HEK293 (cell line): Measurements from ENCODE around the gene ZDHHC14.

ENCODE experiments used
- CTCF ChIA-PET: fragments of 350-600 bp; formaldehyde crosslinking; extraction: SDS; loops from one replicate; lab custom pipeline; 2021; ENCODE audit warnings: antibody characterized with exemption; lab: Yijun Ruan, JAX
- POLR2A ChIA-PET: fragments of 300-600 bp; formaldehyde crosslinking; extraction: SDS; loops from one replicate; lab custom pipeline; 2020; ENCODE audit warnings: antibody characterized with exemption, inconsistent platforms; lab: Yijun Ruan, JAX
- H3K27ac ChIP-seq: fragments of 200-500 bp; sonication (Bioruptor generic); 2 replicates; pipeline ENCODE4 v1.5.1; 2014; ENCODE audit warnings: low read depth, low read length, control low read depth, inconsistent platforms; ENCODE audit errors: extremely low read depth
- H3K36me3 ChIP-seq, 2 experiments: fragments of 200-500 bp in 1 of 2; sonication (Bioruptor generic) in 1 of 2; 1 replicate in 1 of 2; 2 replicates in 1 of 2; pipeline ENCODE4 v1.5.1; 2014 to 2017; ENCODE audit warnings: inconsistent platforms in 2 of 2, low read length in 2 of 2; ENCODE audit not compliant: control insufficient read depth in 2 of 2, insufficient read depth in 1 of 2
- H3K4me1 ChIP-seq: fragments of 200-500 bp; sonication (Bioruptor generic); 2 replicates; pipeline ENCODE4 v1.5.1; 2014; ENCODE audit warnings: mild to moderate bottlenecking, low read length, inconsistent platforms; ENCODE audit not compliant: control insufficient read depth, insufficient read depth
- H3K4me3 ChIP-seq: 2 replicates; pipeline ENCODE4 v1.5.1; 2011; ENCODE audit warnings: low read depth, mild to moderate bottlenecking, control low read depth, low read length, moderate library complexity
- H3K9me3 ChIP-seq: fragments of 200-500 bp; sonication (Bioruptor generic); 2 replicates; pipeline ENCODE4 v1.5.1; 2014; ENCODE audit warnings: low read depth, low read length, inconsistent platforms; ENCODE audit not compliant: control insufficient read depth, insufficient read depth
- BCL11B ChIP-seq: fragments of 450-650 bp; formaldehyde crosslinking; IDR thresholded peaks from 2 replicates; pipeline ENCODE4 v1.5.1; 2016; ENCODE audit warnings: low read depth, missing biosample characterization, missing genetic modification characterization
- EGR2 ChIP-seq: fragments of 450-650 bp; formaldehyde crosslinking; IDR thresholded peaks from 2 replicates; pipeline ENCODE4 v1.5.1; 2016; ENCODE audit warnings: low read depth, missing biosample characterization, missing genetic modification characterization
- KLF16 ChIP-seq: fragments of 450-650 bp; formaldehyde crosslinking; IDR thresholded peaks from 2 replicates; pipeline ENCODE4 v1.5.1; 2017; ENCODE audit warnings: missing biosample characterization, missing genetic modification characterization
- PRDM1 ChIP-seq: fragments of 450-650 bp; formaldehyde crosslinking; IDR thresholded peaks from 2 replicates; pipeline ENCODE4; 2016; ENCODE audit warnings: missing biosample characterization, missing genetic modification characterization
- SP7 ChIP-seq: fragments of 450-650 bp; formaldehyde crosslinking; IDR thresholded peaks from 2 replicates; pipeline ENCODE4 v1.5.1; 2016; ENCODE audit warnings: missing biosample characterization, missing genetic modification characterization
- ZNF121 ChIP-seq: fragments of 450-650 bp; formaldehyde crosslinking; IDR thresholded peaks from 2 replicates; pipeline ENCODE4 v1.5.1; 2016; ENCODE audit warnings: missing biosample characterization, missing genetic modification characterization
- ZNF184 ChIP-seq: fragments of 450-650 bp; IDR thresholded peaks from 2 replicates; pipeline ENCODE4 v1.5.1; 2018; ENCODE audit warnings: missing biosample characterization, mild to moderate bottlenecking, missing genetic modification characterization
- ZNF248 ChIP-seq: fragments of 450-650 bp; formaldehyde crosslinking; IDR thresholded peaks from 2 replicates; pipeline ENCODE4 v1.5.1; 2017; ENCODE audit warnings: missing biosample characterization, missing genetic modification characterization
- ZNF26 ChIP-seq: fragments of 450-650 bp; formaldehyde crosslinking; IDR thresholded peaks from 2 replicates; pipeline ENCODE4 v1.5.1; 2016; ENCODE audit warnings: missing biosample characterization, missing genetic modification characterization
- ZNF280D ChIP-seq: fragments of 450-650 bp; formaldehyde crosslinking; IDR thresholded peaks from 2 replicates; pipeline ENCODE4 v1.5.1; 2016; ENCODE audit warnings: missing biosample characterization, missing genetic modification characterization
- ZNF292 ChIP-seq: fragments of 450-650 bp; formaldehyde crosslinking; IDR thresholded peaks from 2 replicates; pipeline ENCODE4 v1.5.1; 2016; ENCODE audit warnings: low read depth, missing biosample characterization, missing genetic modification characterization, borderline replicate concordance
- ZNF416 ChIP-seq: fragments of 450-650 bp; formaldehyde crosslinking; IDR thresholded peaks from 2 replicates; pipeline ENCODE4 v1.5.1; 2016; ENCODE audit warnings: missing biosample characterization, missing genetic modification characterization
- ZNF433 ChIP-seq: fragments of 450-650 bp; formaldehyde crosslinking; IDR thresholded peaks from 2 replicates; pipeline ENCODE4 v1.5.1; 2016; ENCODE audit warnings: missing biosample characterization, missing genetic modification characterization, low read depth
- ZNF530 ChIP-seq: fragments of 450-650 bp; formaldehyde crosslinking; IDR thresholded peaks from 2 replicates; pipeline ENCODE4 v1.5.1; 2016; ENCODE audit warnings: low read depth, missing biosample characterization, missing genetic modification characterization
- ZNF549 ChIP-seq: fragments of 450-650 bp; IDR thresholded peaks from 2 replicates; pipeline ENCODE4 v1.5.1; 2018; ENCODE audit warnings: missing biosample characterization, missing genetic modification characterization, mild to moderate bottlenecking, inconsistent platforms, moderate library complexity
- ZNF585B ChIP-seq: fragments of 450-650 bp; formaldehyde crosslinking; IDR thresholded peaks from 2 replicates; pipeline ENCODE4 v1.5.1; 2016; ENCODE audit warnings: missing biosample characterization, missing genetic modification characterization
- ZNF747 ChIP-seq: fragments of 450-650 bp; formaldehyde crosslinking; IDR thresholded peaks from 2 replicates; pipeline ENCODE4 v1.5.1; 2016; ENCODE audit warnings: missing biosample characterization, missing genetic modification characterization
- ZNF76 ChIP-seq: fragments of 450-650 bp; formaldehyde crosslinking; IDR thresholded peaks from 2 replicates; pipeline ENCODE4; 2016; ENCODE audit warnings: low read depth, missing biosample characterization, missing genetic modification characterization, borderline replicate concordance
- ZNF768 ChIP-seq: fragments of 450-650 bp; formaldehyde crosslinking; IDR thresholded peaks from 2 replicates; pipeline ENCODE4 v1.5.1; 2018; ENCODE audit warnings: missing biosample characterization, mild to moderate bottlenecking, missing genetic modification characterization
- ZNF776 ChIP-seq: fragments of 450-650 bp; formaldehyde crosslinking; IDR thresholded peaks from 2 replicates; pipeline ENCODE4 v1.5.0; 2017; ENCODE audit warnings: missing biosample characterization, missing genetic modification characterization, borderline replicate concordance
- ZNF791 ChIP-seq: fragments of 450-650 bp; formaldehyde crosslinking; IDR thresholded peaks from 2 replicates; pipeline ENCODE4 v1.5.1; 2016; ENCODE audit warnings: missing biosample characterization, missing genetic modification characterization
- ZNF837 ChIP-seq: fragments of 450-650 bp; formaldehyde crosslinking; IDR thresholded peaks from 2 replicates; pipeline ENCODE4 v1.5.1; 2016; ENCODE audit warnings: missing biosample characterization, missing genetic modification characterization
- ZSCAN30 ChIP-seq: fragments of 450-650 bp; IDR thresholded peaks from 2 replicates; pipeline ENCODE4 v1.5.1; 2018; ENCODE audit warnings: missing biosample characterization, mild to moderate bottlenecking, missing genetic modification characterization, moderate library complexity
- TF ChIP-seq, protein P1 (sequence below): fragments of 450-650 bp; formaldehyde crosslinking; IDR thresholded peaks from 2 replicates; pipeline ENCODE4 v1.5.1; 2016; ENCODE audit warnings: missing biosample characterization, missing genetic modification characterization
- TF ChIP-seq, protein P2 (sequence below): fragments of 450-650 bp; formaldehyde crosslinking; IDR thresholded peaks from 2 replicates; pipeline ENCODE4 v1.5.1; 2017; ENCODE audit warnings: missing biosample characterization, missing genetic modification characterization
- TF ChIP-seq, protein P3 (sequence below): fragments of 450-650 bp; formaldehyde crosslinking; IDR thresholded peaks from 2 replicates; pipeline ENCODE4 v1.5.1; 2017; ENCODE audit warnings: missing biosample characterization, missing genetic modification characterization

The ZDHHC14 gene

DNA sequence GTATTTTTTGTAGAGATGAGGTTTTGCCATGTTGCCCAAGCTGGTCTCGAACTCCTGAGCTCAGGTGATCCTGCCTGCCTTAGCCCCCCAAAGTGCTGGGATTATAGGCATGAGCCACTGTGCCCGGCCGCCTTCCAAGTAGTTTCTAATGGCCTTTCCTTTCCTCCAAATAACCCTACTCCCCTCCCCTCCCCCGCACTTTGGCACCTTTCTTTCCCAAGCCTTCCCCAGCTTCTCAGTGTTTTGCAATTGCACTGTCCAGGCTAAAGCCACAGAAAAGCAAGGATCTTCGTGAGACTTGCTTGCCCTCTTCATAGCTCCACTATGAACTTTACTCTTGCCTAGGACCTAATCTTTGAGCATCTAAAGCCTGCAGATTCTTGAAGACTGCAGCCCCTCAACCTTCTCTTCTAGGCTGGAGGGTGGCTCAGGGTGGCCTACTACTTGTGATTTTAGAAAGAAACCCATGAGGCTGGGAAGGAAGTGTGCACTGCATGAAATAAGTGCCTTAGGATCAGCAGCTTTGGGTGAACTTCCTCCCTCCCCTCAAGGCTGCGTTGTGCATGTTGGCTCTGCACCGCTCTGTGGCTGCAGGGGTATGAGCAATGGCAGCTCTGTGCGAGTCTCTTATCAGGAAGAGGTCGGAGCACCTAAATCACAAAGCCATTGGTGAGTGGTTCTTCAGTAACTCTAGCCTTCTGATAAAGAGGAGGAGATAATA is 289.6 kb downstream of the ZDHHC14 start:
- TF ChIP-seq ZNF776 (no peak), ZNF416 (tag by site-specific recombination) (no peak), BCL11B (no peak), ZNF747 (tag by site-specific recombination) (no peak), ZNF433 (tag by site-specific recombination) (no peak), PRDM1 (tag by site-specific recombination) (no peak), ZNF585B (tag by site-specific recombination) (no peak), ZNF768 (no peak), ZNF549 (tag by site-specific recombination) (no peak), ZNF248 (no peak), ZNF791 (tag by site-specific recombination) (no peak)
- no peaks in the 10 kb centered on the region for H3K9me3 ChIP-seq
- H3K36me3 ChIP-seq, result peaks cover 0 to 3% of the 10 kb centered on the region in 2 experiments; a peak in 1 of 3 replicates
- H3K4me1 ChIP-seq, result peaks cover 3% of the 10 kb centered on the region
- H3K27ac ChIP-seq, result no peak overlapping the region
- CTCF ChIA-PET, result interaction anchor here (0.6 to 6.6 kb wide), 9 partner anchors 14 to 462 kb away, joined by 3 to 66 read pairs (median 3); no protein-coding TSS in a partner anchor
- POLR2A ChIA-PET, result interaction anchor here (0.6 kb wide), 1 partner anchor 223 kb away, joined by 4 read pairs; no protein-coding TSS in a partner anchor
- H3K4me3 ChIP-seq, result no peak overlapping the region

- Histone ChIP-seq H3K36me3 (peaks cover 0 to 3% of the 10 kb centered on the region in 2 experiments; a peak in 1 of 3 replicates), H3K9me3 (no peaks in the 10 kb centered on the region), H3K4me1 (no peaks in the 10 kb centered on the region), H3K4me3 (no peak overlapping the region), H3K27ac (no peak overlapping the region)
- ChIA-PET POLR2A (interaction anchor here (0.7 kb wide), 1 partner anchor 282 kb away, joined by 3 read pairs; no protein-coding TSS in a partner anchor), CTCF (interaction anchor here (2.6 kb wide), 1 partner anchor 358 kb away, joined by 10 read pairs; no protein-coding TSS in a partner anchor)
- TF ChIP-seq ZNF76 (tag by site-specific recombination) (no peak), ZNF292 (no peak), ZNF837 (no peak), ZSCAN30 (tag by site-specific recombination) (no peak), KLF16 (no peak), ZNF121 (tag by site-specific recombination) (no peak), ZNF530 (tag by site-specific recombination) (no peak), ZNF184 (tag by site-specific recombination) (no peak), ZNF26 (tag by site-specific recombination) (no peak), EGR2 (tag by site-specific recombination) (no peak), ZNF280D (no peak), SP7 (tag by site-specific recombination) (no peak)
- TF ChIP-seq, protein P1, sequence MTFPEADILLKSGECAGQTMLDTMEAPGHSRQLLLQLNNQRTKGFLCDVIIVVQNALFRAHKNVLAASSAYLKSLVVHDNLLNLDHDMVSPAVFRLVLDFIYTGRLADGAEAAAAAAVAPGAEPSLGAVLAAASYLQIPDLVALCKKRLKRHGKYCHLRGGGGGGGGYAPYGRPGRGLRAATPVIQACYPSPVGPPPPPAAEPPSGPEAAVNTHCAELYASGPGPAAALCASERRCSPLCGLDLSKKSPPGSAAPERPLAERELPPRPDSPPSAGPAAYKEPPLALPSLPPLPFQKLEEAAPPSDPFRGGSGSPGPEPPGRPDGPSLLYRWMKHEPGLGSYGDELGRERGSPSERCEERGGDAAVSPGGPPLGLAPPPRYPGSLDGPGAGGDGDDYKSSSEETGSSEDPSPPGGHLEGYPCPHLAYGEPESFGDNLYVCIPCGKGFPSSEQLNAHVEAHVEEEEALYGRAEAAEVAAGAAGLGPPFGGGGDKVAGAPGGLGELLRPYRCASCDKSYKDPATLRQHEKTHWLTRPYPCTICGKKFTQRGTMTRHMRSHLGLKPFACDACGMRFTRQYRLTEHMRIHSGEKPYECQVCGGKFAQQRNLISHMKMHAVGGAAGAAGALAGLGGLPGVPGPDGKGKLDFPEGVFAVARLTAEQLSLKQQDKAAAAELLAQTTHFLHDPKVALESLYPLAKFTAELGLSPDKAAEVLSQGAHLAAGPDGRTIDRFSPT (tag by site-specific recombination), result no peak
- TF ChIP-seq, protein P2, sequence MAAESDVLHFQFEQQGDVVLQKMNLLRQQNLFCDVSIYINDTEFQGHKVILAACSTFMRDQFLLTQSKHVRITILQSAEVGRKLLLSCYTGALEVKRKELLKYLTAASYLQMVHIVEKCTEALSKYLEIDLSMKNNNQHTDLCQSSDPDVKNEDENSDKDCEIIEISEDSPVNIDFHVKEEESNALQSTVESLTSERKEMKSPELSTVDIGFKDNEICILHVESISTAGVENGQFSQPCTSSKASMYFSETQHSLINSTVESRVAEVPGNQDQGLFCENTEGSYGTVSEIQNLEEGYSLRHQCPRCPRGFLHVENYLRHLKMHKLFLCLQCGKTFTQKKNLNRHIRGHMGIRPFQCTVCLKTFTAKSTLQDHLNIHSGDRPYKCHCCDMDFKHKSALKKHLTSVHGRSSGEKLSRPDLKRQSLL (tag by site-specific recombination), result no peak
- TF ChIP-seq, protein P3, sequence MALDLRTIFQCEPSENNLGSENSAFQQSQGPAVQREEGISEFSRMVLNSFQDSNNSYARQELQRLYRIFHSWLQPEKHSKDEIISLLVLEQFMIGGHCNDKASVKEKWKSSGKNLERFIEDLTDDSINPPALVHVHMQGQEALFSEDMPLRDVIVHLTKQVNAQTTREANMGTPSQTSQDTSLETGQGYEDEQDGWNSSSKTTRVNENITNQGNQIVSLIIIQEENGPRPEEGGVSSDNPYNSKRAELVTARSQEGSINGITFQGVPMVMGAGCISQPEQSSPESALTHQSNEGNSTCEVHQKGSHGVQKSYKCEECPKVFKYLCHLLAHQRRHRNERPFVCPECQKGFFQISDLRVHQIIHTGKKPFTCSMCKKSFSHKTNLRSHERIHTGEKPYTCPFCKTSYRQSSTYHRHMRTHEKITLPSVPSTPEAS, result no peak
Measured at GRCh38 chr6:157672726-157673412, 291.9 kb downstream of the ZDHHC14 start.
